ENCODE data around the gene MYO18B.
A peak's percentile ranks its signal among the peaks of the same experiment; 100 is the strongest.
"Not testable (repeated sequence)": the region's sequence is repeated elsewhere in the genome, so short reads cannot be mapped to it uniquely, and the experiment has no call there.

The MYO18B gene

GRCh38 chr22:25741692-25742626 is at the start of gene MYO18B:
Gene MYO18B (plus strand): TSS chr22:25742188. CDS start chr22:25761093, 18,905 bp downstream.
- no peak for DNase-seq (ENCODE audit: low spot score)

- no peak for DNase-seq (ENCODE audit: low spot score)
Observed at GRCh38 chr22:25692397-25693267, 49.4 kb upstream of the MYO18B start.

GRCh38 chr22:25693268-25693565 is 48.8 kb upstream of the MYO18B start:
- no peak for DNase-seq (ENCODE audit: low spot score)

- DNase-seq (ENCODE audit: low spot score) = no peak
Observed at GRCh38 chr22:25694196-25694907, 47.6 kb upstream of the MYO18B start.

GRCh38 chr22:25695146-25695545 is 46.8 kb upstream of the MYO18B start:
- peak; percentile 50 for DNase-seq (ENCODE audit: low spot score)

GRCh38 chr22:25696763-25697162 is 45.2 kb upstream of the MYO18B start:
- no peak for DNase-seq (ENCODE audit: low spot score)

- no peak for DNase-seq (ENCODE audit: low spot score)
Observed at GRCh38 chr22:25697181-25697664, 44.8 kb upstream of the MYO18B start.

GRCh38 chr22:25697978-25698377 is 44.0 kb upstream of the MYO18B start:
- no peak for DNase-seq (ENCODE audit: low spot score)

- DNase-seq (ENCODE audit: low spot score) = no peak
Observed at GRCh38 chr22:25698461-25698860, 43.5 kb upstream of the MYO18B start.

GRCh38 chr22:25698978-25699377 is 43.0 kb upstream of the MYO18B start:
- DNase-seq (ENCODE audit: low spot score) = no peak

- DNase-seq (ENCODE audit: low spot score) = peak; percentile 40
Observed at GRCh38 chr22:25701056-25701780, 40.8 kb upstream of the MYO18B start.

GRCh38 chr22:25702040-25702439 is 39.9 kb upstream of the MYO18B start:
- DNase-seq (ENCODE audit: low spot score) = no peak

GRCh38 chr22:25702571-25703167 is 39.3 kb upstream of the MYO18B start:
- DNase-seq (ENCODE audit: low spot score) = no peak

- DNase-seq (ENCODE audit: low spot score) = no peak
Observed at GRCh38 chr22:25704701-25705100, 37.3 kb upstream of the MYO18B start.

- no peak for DNase-seq (ENCODE audit: low spot score)
Observed at GRCh38 chr22:25706197-25706596, 35.8 kb upstream of the MYO18B start.

- not testable (repeated sequence) for DNase-seq (ENCODE audit: low spot score)
Observed at GRCh38 chr22:25708430-25708829, 33.6 kb upstream of the MYO18B start.

- no peak for DNase-seq (ENCODE audit: low spot score)
Observed at GRCh38 chr22:25709758-25710157, 32.2 kb upstream of the MYO18B start.

- DNase-seq (ENCODE audit: low spot score) = no peak
Observed at GRCh38 chr22:25710501-25710900, 31.5 kb upstream of the MYO18B start.

- no peak for DNase-seq (ENCODE audit: low spot score)
Observed at GRCh38 chr22:25711491-25711890, 30.5 kb upstream of the MYO18B start.

- DNase-seq (ENCODE audit: low spot score) = no peak
Observed at GRCh38 chr22:25712661-25713400, 29.2 kb upstream of the MYO18B start.
